ENCODE results near the gene ALMS1.

DNA sequence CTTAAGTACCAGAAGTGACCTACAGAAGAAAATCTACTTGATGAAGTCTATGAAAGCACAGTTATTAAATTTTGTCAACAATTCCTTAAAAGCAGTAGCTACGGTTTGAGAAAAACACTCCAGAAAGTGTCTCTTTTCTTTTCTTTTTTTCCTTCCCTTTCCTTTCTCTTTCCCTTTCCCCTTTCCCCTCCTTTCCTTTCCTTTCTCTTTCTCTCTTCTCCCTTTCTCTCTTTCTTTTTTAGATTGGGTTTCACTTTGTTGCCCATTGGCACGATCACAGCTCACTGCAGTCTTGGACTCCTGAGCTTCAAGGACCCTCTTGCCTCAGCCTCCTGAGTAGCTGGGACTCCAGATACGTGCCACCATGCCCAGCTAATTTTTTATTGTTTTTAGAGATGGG lies 2.6 kb upstream of the ALMS1 start:
- TF ChIP-seq, protein P1, sequence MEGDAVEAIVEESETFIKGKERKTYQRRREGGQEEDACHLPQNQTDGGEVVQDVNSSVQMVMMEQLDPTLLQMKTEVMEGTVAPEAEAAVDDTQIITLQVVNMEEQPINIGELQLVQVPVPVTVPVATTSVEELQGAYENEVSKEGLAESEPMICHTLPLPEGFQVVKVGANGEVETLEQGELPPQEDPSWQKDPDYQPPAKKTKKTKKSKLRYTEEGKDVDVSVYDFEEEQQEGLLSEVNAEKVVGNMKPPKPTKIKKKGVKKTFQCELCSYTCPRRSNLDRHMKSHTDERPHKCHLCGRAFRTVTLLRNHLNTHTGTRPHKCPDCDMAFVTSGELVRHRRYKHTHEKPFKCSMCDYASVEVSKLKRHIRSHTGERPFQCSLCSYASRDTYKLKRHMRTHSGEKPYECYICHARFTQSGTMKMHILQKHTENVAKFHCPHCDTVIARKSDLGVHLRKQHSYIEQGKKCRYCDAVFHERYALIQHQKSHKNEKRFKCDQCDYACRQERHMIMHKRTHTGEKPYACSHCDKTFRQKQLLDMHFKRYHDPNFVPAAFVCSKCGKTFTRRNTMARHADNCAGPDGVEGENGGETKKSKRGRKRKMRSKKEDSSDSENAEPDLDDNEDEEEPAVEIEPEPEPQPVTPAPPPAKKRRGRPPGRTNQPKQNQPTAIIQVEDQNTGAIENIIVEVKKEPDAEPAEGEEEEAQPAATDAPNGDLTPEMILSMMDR (IDR thresholded peaks at IDR 0.05): no peak
- TF ChIP-seq EP300 (IDR thresholded peaks at IDR 0.05) (no peak), POLR2AphosphoS5 (IDR thresholded peaks at IDR 0.05) (no peak)
